Measurements from ENCODE around the gene C16orf90.

- TF ChIP-seq CTCF (tag by site-specific recombination; IDR thresholded peaks at IDR 0.05) (no peak), ZNF704 (tag by site-specific recombination; IDR thresholded peaks at IDR 0.05) (no peak), OVOL3 (tag by site-specific recombination; IDR thresholded peaks at IDR 0.05) (no peak), BCL11A (tag by site-specific recombination; IDR thresholded peaks at IDR 0.05; ENCODE audit: low read depth) (no peak), PRDM1 (tag by site-specific recombination; IDR thresholded peaks at IDR 0.05) (no peak), GLI4 (tag by site-specific recombination; IDR thresholded peaks at IDR 0.05) (no peak), ZNF335 (tag by site-specific recombination; conservative IDR thresholded peaks at IDR 0.05) (no peak), ZNF302 (tag by site-specific recombination; IDR thresholded peaks at IDR 0.05; ENCODE audit: low read depth) (no peak), ZNF513 (tag by site-specific recombination; IDR thresholded peaks at IDR 0.05) (no peak), REST (tag by site-specific recombination; IDR thresholded peaks at IDR 0.05) (no peak), ZNF48 (tag by site-specific recombination; IDR thresholded peaks at IDR 0.05) (no peak), TCF7L2 (IDR thresholded peaks at IDR 0.05; ENCODE audit: borderline replicate concordance, low read depth, low read length) (no peak)
These were observed 34.1 kb downstream of the C16orf90 start for GRCh38 chr16:3461151-3461550.

All from HEK293 (cell line).